Measurements from ENCODE around the gene RBM12. TPM values are rescaled to one million over a fixed set of nuclear protein-coding genes. Genes with fewer than 3 reads are reported as not detected.
A peak's percentile ranks its signal among the peaks of the same experiment; 100 is the strongest.

The RBM12 gene
- total and polyA plus RNA-seq, 12 donors = 6.0 to 63.0 (median 51.5) TPM

DNA sequence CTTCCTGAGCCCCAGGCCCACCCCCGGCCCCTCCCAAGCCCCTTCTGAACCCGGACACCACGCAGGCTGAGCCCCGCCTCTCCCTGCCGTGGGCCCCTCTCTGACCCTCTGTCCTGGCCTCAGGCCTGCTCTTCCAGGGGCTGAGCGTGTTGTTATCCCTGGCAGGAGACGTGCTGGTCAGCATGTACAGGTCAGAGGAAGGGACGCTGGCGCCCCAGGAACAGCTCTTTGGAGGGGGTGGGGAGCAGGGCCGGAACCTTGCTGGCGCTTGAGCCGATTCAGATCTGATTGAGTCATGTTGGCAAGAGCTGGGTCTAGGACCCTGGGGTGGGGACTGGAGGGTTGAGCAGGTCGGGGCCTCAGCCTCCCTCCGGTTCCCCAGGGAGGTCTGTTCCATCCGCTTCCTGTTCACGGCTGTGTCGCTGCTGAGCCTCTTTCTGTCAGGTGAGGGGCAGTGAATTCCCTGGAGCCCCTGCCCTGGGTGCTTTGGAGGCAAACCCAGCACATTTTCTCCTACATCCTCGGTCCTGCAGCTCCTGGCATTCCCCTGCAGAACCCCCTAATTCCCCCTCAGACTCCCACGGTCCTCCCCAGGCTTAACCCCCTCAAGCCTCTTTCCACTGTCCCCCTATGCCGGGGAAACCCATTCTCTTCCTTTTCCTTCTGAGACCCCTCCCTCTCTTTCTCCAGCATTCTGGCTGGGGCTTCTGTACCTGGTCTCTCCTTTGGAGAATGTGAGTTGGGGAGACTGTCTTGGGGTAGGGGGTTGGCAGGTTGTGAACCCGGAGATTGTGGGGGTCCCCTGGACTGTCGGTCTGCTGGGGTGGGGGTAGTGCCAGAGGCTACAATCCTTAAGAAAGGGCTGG is 47.1 kb downstream of the RBM12 start:
- peak overlapping the region; percentile 48 to 94 (median 81) for H3K27ac ChIP-seq
- peaks cover 0 to 7% (median 0%) of the 10 kb centered on the region in 7 donors for H3K27me3 ChIP-seq

GRCh38 chr20:35616465-35617396 is 48.0 kb downstream of the RBM12 start:
- DNase-seq = peak; percentile 89 to 92
- H3K27ac ChIP-seq = peak overlapping the region; percentile 48 to 94 (median 81)
- ATAC-seq = peak; percentile 66 to 93 (median 78)
- 2 to 3% methylated on average over 54 to 57 of the region's 57 CpGs for WGBS, 2 donors
- intact Hi-C loops (cut with DNase I) = loop anchor here in 8 of 10 donors (2.0 to 10.0 kb wide), 6 partner anchors 46 to 126 kb away; partner anchors contain the start of genes CPNE1 (in 8 of the 8), RBM12 (in 8 of the 8), ERGIC3 (in 1 of the 8) and NFS1 (in 1 of the 8)
- peaks cover 0 to 7% (median 0%) of the 10 kb centered on the region in 7 donors for H3K27me3 ChIP-seq
- H3K9me3 ChIP-seq = no peaks in the 10 kb centered on the region
- H3K36me3 ChIP-seq = peaks cover 0 to 10% (median 0%) of the 10 kb centered on the region in 9 donors
- peaks cover 19 to 44% (median 36%) of the 10 kb centered on the region in 9 donors for H3K4me1 ChIP-seq
- no peak for TF ChIP-seq CTCF (IDR thresholded peaks at IDR 0.05)
- peak overlapping the region; percentile 5 to 80 (median 60) for H3K4me3 ChIP-seq

More for the DNA sequence above, 47.1 kb downstream of the RBM12 start:
- Histone ChIP-seq H3K4me1 (peaks cover 19 to 44% (median 36%) of the 10 kb centered on the region in 9 donors), H3K36me3 (peaks cover 0 to 13% (median 0%) of the 10 kb centered on the region in 9 donors), H3K9me3 (no peaks in the 10 kb centered on the region), H3K4me3 (peak overlapping the region; percentile 5 to 80 (median 60))
- intact Hi-C loops (cut with DNase I) = loop anchor here in 8 of 10 donors (2.0 to 10.0 kb wide), 6 partner anchors 45 to 125 kb away; partner anchors contain the start of genes CPNE1 (in 8 of the 8), RBM12 (in 8 of the 8), ERGIC3 (in 1 of the 8) and NFS1 (in 1 of the 8)
- DNase-seq (peak; percentile 43 to 68), ATAC-seq (peak in 7 of 8 donors; percentile 1 to 30 (median 18))
- 8 to 11% methylated on average over 22 of the region's 22 CpGs for WGBS, 2 donors
- peak in 6 of 9 donors; percentile 19 to 40 (median 34) for TF ChIP-seq CTCF (IDR thresholded peaks at IDR 0.05)

DNA sequence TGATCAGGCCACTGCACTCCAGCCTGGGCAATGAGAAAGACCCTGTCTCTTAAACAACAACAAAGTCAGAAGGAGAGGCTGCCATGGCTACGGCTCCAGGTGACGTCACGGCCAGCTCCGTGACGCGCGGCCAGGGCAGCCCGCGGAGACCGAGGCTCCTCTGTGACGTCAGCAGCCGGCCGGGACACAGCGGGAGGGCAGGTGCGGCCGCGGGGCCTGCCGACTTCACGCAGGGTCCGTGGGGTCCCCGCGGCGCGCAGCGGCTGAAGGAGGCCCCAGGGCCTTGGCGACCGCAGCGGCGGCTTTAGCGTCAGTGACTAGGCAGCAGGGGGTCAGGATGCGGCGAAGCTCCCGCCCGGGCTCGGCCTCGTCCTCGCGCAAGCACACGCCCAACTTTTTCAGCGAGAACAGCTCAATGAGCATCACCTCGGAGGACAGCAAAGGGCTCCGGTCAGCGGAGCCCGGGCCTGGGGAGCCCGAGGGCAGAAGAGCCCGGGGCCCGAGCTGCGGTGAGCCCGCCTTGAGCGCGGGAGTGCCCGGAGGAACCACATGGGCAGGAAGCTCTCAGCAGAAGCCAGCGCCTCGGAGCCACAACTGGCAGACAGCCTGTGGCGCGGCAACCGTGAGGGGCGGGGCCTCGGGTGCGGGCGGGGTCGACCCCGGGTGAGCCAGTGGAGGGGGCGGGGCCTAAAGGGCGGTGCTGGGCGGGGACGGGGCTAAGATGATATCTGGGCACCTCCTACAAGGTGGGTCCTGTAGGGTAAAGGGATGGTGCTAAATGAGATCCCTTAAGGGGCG is 48.8 kb downstream of the RBM12 start, which contains the start of gene SPAG4:
Gene SPAG4, plus strand, starts transcription at position 163 of the 798 bp plus-strand sequence. Its CDS starts 175 bp downstream, at position 338.
- intact Hi-C loops (cut with DNase I) = loop anchor here in 8 of 10 donors (2.0 to 10.0 kb wide), 6 partner anchors 46 to 127 kb away; partner anchors contain the start of genes CPNE1 (in 8 of the 8), RBM12 (in 8 of the 8), ERGIC3 (in 1 of the 8) and NFS1 (in 1 of the 8)
- Histone ChIP-seq H3K4me1 (peaks cover 19 to 46% (median 36%) of the 10 kb centered on the region in 9 donors), H3K27me3 (peaks cover 0 to 7% (median 0%) of the 10 kb centered on the region in 7 donors), H3K27ac (peak within 1 kb of the TSS; percentile 48 to 94 (median 87)), H3K36me3 (peaks cover 0 to 1% (median 0%) of the 10 kb centered on the region in 9 donors), H3K4me3 (peak within 1 kb of the TSS; percentile 13 to 80 (median 60)), H3K9me3 (no peaks in the 10 kb centered on the region)
- 0 to 1% methylated on average over 68 of the region's 68 CpGs for WGBS, 2 donors
- no peak for TF ChIP-seq CTCF (IDR thresholded peaks at IDR 0.05)
- ATAC-seq = peak; percentile 0 to 97 (median 92)
- DNase-seq = peak; percentile 99 to 100

Measured in heart right ventricle (tissue), 16 donors.